MCF 10A (cell line): ENCODE results near the gene APOL4. TPM values are rescaled to one million over a fixed set of nuclear protein-coding genes. Genes with fewer than 3 reads are reported as not detected.
"Not testable (repeated sequence)": the region's sequence is repeated elsewhere in the genome, so short reads cannot be mapped to it uniquely, and the experiment has no call there.

ENCODE experiments used
- BruUV-seq: library from RNA; stranded (reverse); fragments of 400-500 nt; replicated peaks from 2 replicates; lab custom pipeline; 2021; lab: Mats Ljungman, UMichigan
- CTCF ChIA-PET: fragments of 300-600 bp; sonication (Branson Sonifier 250); formaldehyde crosslinking; extraction: SDS; loops from one replicate; lab custom pipeline; 2021; ENCODE audit warnings: antibody characterized with exemption, inconsistent platforms; lab: Yijun Ruan, JAX
- POLR2A ChIA-PET: fragments of 300-600, 350-650 bp; sonication (Branson Sonifier 250); formaldehyde crosslinking; extraction: SDS; loops from one replicate; lab custom pipeline; 2020; ENCODE audit warnings: antibody characterized with exemption, inconsistent platforms; lab: Yijun Ruan, JAX
- DNase-seq: peaks from one replicate; pipeline ENCODE4 v3.0.0-alpha.2; 2018; ENCODE audit not compliant: unreplicated experiment
- H3K27ac Mint-ChIP-seq: one replicate; pipeline ENCODE4 v1.8.0; 2022; ENCODE audit warnings: mild to moderate bottlenecking, low read depth, mixed read lengths; ENCODE audit not compliant: unreplicated experiment
- H3K27me3 Mint-ChIP-seq: one replicate; pipeline ENCODE4 v1.8.0; 2022; ENCODE audit warnings: mixed read lengths; ENCODE audit not compliant: insufficient read depth, unreplicated experiment
- H3K36me3 Mint-ChIP-seq: one replicate; pipeline ENCODE4 v1.8.0; 2022; ENCODE audit warnings: mild to moderate bottlenecking, moderate library complexity, mixed read lengths; ENCODE audit not compliant: insufficient read depth, unreplicated experiment
- H3K4me1 Mint-ChIP-seq: one replicate; pipeline ENCODE4 v1.8.0; 2022; ENCODE audit warnings: mixed read lengths; ENCODE audit not compliant: insufficient read depth, unreplicated experiment
- H3K4me3 Mint-ChIP-seq: one replicate; pipeline ENCODE4 v1.8.0; 2022; ENCODE audit warnings: mild to moderate bottlenecking, moderate library complexity, mixed read lengths; ENCODE audit not compliant: unreplicated experiment
- H3K9me3 Mint-ChIP-seq: one replicate; pipeline ENCODE4 v1.8.0; 2022; ENCODE audit warnings: mixed read lengths; ENCODE audit not compliant: unreplicated experiment
- CTCF ChIP-seq: fragments of 200-600 bp; IDR thresholded peaks from one replicate; pipeline ENCODE4 v1.8.0; 2022; ENCODE audit warnings: antibody characterized with exemption, mild to moderate bottlenecking; ENCODE audit not compliant: unreplicated experiment
- intact Hi-C: fragments of 100-400 bp; cut with micrococcal nuclease; formaldehyde crosslinking; loops from 2 replicates; pipeline ENCODE4 v1.14.1; 2022
- total RNA-seq: library from RNA; stranded (reverse); gene quantifications from 2 replicates; pipeline ENCODE4 v1.2.3, GENCODE V29; 2022

APOL4 gene
- total RNA-seq, 1 experiment from 2014 or later = not detected

- H3K36me3 Mint-ChIP-seq = no peaks in the 10 kb centered on the region
- H3K27me3 Mint-ChIP-seq = peaks cover 77% of the 10 kb centered on the region
- intact Hi-C loops = no loop called here
- no peak for DNase-seq
- no peak overlapping the region for H3K4me3 Mint-ChIP-seq
- no peak for TF ChIP-seq CTCF
- POLR2A ChIA-PET = interaction anchor here (1.2 kb wide), 1 partner anchor 28 kb away, joined by 4 read pairs; the partner anchor contains the start of gene APOL2
- BruUV-seq = no TSS peak
- no peaks in the 10 kb centered on the region for H3K9me3 Mint-ChIP-seq
- H3K27ac Mint-ChIP-seq = no peak overlapping the region
- CTCF ChIA-PET = interaction anchor here (0.6 to 1.6 kb wide), 5 partner anchors 10 to 371 kb away, joined by 3 to 4 read pairs (median 3); no protein-coding TSS in a partner anchor
- peaks cover 6% of the 10 kb centered on the region for H3K4me1 Mint-ChIP-seq
These were observed 9.7 kb upstream of the APOL4 start for GRCh38 chr22:36211237-36211861.

- Mint-ChIP-seq H3K9me3 (no peaks in the 10 kb centered on the region), H3K4me3 (no peak overlapping the region), H3K36me3 (no peaks in the 10 kb centered on the region), H3K4me1 (peaks cover 6% of the 10 kb centered on the region), H3K27me3 (peaks cover 66% of the 10 kb centered on the region), H3K27ac (no peak overlapping the region)
- BruUV-seq = no TSS peak
- intact Hi-C loops = no loop called here
- no peak for DNase-seq
- TF ChIP-seq CTCF = no peak
- ChIA-PET CTCF (interaction anchor here (1.3 kb wide), 1 partner anchor 144 kb away, joined by 3 read pairs; no protein-coding TSS in a partner anchor), POLR2A (interaction anchor here (0.8 kb wide), 1 partner anchor 12 kb away, joined by 3 read pairs; no protein-coding TSS in a partner anchor)
These were observed 8.6 kb upstream of the APOL4 start for GRCh38 chr22:36210224-36210623.

GRCh38 chr22:36209488-36209908 is 7.9 kb upstream of the APOL4 start:
- H3K36me3 Mint-ChIP-seq, POLR2A ChIA-PET, H3K27ac Mint-ChIP-seq, intact Hi-C loops, H3K9me3 Mint-ChIP-seq, H3K4me3 Mint-ChIP-seq, BruUV-seq, DNase-seq, H3K4me1 Mint-ChIP-seq: not testable (repeated sequence)
- CTCF ChIA-PET = interaction anchor here (0.7 kb wide), 1 partner anchor 82 kb away, joined by 3 read pairs; no protein-coding TSS in a partner anchor
- peaks cover 59% of the 10 kb centered on the region for H3K27me3 Mint-ChIP-seq

- BruUV-seq = no TSS peak
- TF ChIP-seq CTCF = no peak
- ChIA-PET POLR2A (no interaction called here), CTCF (interaction anchor here (0.7 kb wide), 1 partner anchor 81 kb away, joined by 3 read pairs; no protein-coding TSS in a partner anchor)
- no peak overlapping the region for H3K4me3 Mint-ChIP-seq
- no peaks in the 10 kb centered on the region for H3K9me3 Mint-ChIP-seq
- H3K27me3 Mint-ChIP-seq = peaks cover 53% of the 10 kb centered on the region
- H3K36me3 Mint-ChIP-seq = no peaks in the 10 kb centered on the region
- peaks cover 6% of the 10 kb centered on the region for H3K4me1 Mint-ChIP-seq
- no peak for DNase-seq
- H3K27ac Mint-ChIP-seq = no peak overlapping the region
- intact Hi-C loops = no loop called here
These were observed 7.3 kb upstream of the APOL4 start for GRCh38 chr22:36208914-36209313.
